ENCODE results near the gene RTKN.

Gene RTKN

GRCh38 chr2:74420006-74420405, 21.7 kb downstream of the RTKN start:
- peak overlapping the region; percentile 57; the same call in 1 of the 2 replicates for H3K4me2 ChIP-seq
- H2AFZ ChIP-seq (ENCODE audit: low read depth) = no peak overlapping the region
- no peak for TF ChIP-seq CTCF (conservative IDR thresholded peaks at IDR 0.05; ENCODE audit: low read depth, low read length)
- H3K9ac ChIP-seq = no peak overlapping the region
- peaks cover 14% of the 10 kb centered on the region for H3K4me1 ChIP-seq (ENCODE audit: low read depth, poor library complexity, severe bottlenecking)
- H3K79me2 ChIP-seq (ENCODE audit: insufficient read depth, low read depth) = no peaks in the 10 kb centered on the region
- H3K36me3 ChIP-seq (ENCODE audit: insufficient read depth) = no peaks in the 10 kb centered on the region
- H3K27ac ChIP-seq = no peak overlapping the region
- H3K27me3 ChIP-seq (ENCODE audit: insufficient read depth, low read depth) = no peaks in the 10 kb centered on the region
- no peaks in the 10 kb centered on the region for H4K20me1 ChIP-seq (ENCODE audit: insufficient read depth)
- H3K4me3 ChIP-seq (IDR thresholded peaks at IDR 0.05; ENCODE audit: insufficient read depth, low read depth, low read length) = no peak overlapping the region

DNA sequence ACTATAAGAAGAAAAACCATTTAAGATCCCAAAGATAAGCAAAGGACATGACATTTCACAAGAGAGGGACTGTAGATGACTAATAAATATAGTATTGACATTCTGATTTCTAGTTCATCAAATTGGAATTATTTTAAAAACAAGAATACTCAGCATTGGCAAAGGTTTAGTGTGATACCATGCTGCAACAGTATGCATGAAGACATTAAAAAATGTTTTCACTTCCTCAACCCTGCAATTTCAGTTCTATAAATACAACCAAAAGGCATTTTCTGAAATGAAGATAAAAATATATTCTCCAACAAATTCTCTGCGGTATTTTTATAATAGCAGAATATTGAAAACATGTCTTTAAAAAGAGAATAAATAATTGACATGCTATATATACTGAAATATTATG, 22.4 kb downstream of the RTKN start:
- no peak overlapping the region for H3K4me3 ChIP-seq (IDR thresholded peaks at IDR 0.05; ENCODE audit: insufficient read depth, low read depth, low read length)

GRCh38 chr2:74418312-74418711, 23.4 kb downstream of the RTKN start:
- no peak overlapping the region for H2AFZ ChIP-seq (ENCODE audit: low read depth)
- H3K79me2 ChIP-seq (ENCODE audit: insufficient read depth, low read depth) = no peaks in the 10 kb centered on the region
- H3K9ac ChIP-seq = no peak overlapping the region
- H3K27me3 ChIP-seq (ENCODE audit: insufficient read depth, low read depth) = no peaks in the 10 kb centered on the region
- H3K4me3 ChIP-seq (IDR thresholded peaks at IDR 0.05; ENCODE audit: insufficient read depth, low read depth, low read length) = no peak overlapping the region
- TF ChIP-seq CTCF (conservative IDR thresholded peaks at IDR 0.05; ENCODE audit: low read depth, low read length) = no peak
- no peak overlapping the region for H3K27ac ChIP-seq
- H3K36me3 ChIP-seq (ENCODE audit: insufficient read depth) = no peaks in the 10 kb centered on the region
- H3K4me2 ChIP-seq = no peak overlapping the region
- H4K20me1 ChIP-seq (ENCODE audit: insufficient read depth) = no peaks in the 10 kb centered on the region
- H3K4me1 ChIP-seq (ENCODE audit: low read depth, poor library complexity, severe bottlenecking) = peaks cover 14% of the 10 kb centered on the region

More for the DNA sequence above, 22.4 kb downstream of the RTKN start:
- Histone ChIP-seq H3K4me2 (no peak overlapping the region), H3K9ac (no peak overlapping the region), H3K27ac (no peak overlapping the region), H4K20me1 (ENCODE audit: insufficient read depth) (no peaks in the 10 kb centered on the region), H2AFZ (ENCODE audit: low read depth) (no peak overlapping the region), H3K27me3 (ENCODE audit: insufficient read depth, low read depth) (no peaks in the 10 kb centered on the region), H3K4me1 (ENCODE audit: low read depth, poor library complexity, severe bottlenecking) (peaks cover 14% of the 10 kb centered on the region), H3K79me2 (ENCODE audit: insufficient read depth, low read depth) (no peaks in the 10 kb centered on the region), H3K36me3 (ENCODE audit: insufficient read depth) (no peaks in the 10 kb centered on the region)
- TF ChIP-seq CTCF (conservative IDR thresholded peaks at IDR 0.05; ENCODE audit: low read depth, low read length) = no peak

DNA sequence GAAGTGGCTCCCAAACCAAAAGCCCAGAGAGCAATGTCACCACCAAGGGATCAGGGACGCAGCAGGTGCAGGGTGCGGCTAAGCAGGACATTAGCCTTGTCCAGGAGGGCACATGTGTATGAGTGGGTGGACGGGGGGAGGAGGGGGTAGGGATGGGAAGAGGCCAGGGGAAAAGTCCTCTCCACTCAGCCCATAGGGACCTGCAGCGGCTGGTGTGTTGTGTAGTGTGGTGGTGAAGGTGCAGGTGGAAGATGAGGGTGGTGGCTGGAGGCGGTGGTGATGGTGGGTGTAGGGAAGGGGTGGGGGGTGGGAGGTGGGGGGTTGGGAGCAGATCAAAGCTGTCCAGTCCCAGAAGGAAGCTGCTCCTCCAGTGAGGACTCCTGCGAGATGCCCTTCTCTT, 24.0 kb downstream of the RTKN start:
- Histone ChIP-seq H4K20me1 (ENCODE audit: insufficient read depth) (no peaks in the 10 kb centered on the region), H3K79me2 (ENCODE audit: insufficient read depth, low read depth) (no peaks in the 10 kb centered on the region), H3K4me2 (no peak overlapping the region), H3K27me3 (ENCODE audit: insufficient read depth, low read depth) (no peaks in the 10 kb centered on the region), H3K4me3 (IDR thresholded peaks at IDR 0.05; ENCODE audit: insufficient read depth, low read depth, low read length) (no peak overlapping the region), H3K36me3 (ENCODE audit: insufficient read depth) (no peaks in the 10 kb centered on the region), H3K9ac (no peak overlapping the region), H2AFZ (ENCODE audit: low read depth) (no peak overlapping the region), H3K27ac (no peak overlapping the region), H3K4me1 (ENCODE audit: low read depth, poor library complexity, severe bottlenecking) (peaks cover 14% of the 10 kb centered on the region)
- no peak for TF ChIP-seq CTCF (conservative IDR thresholded peaks at IDR 0.05; ENCODE audit: low read depth, low read length)

Data from KMS-11 (cell line).